GM12891 (cell line): ENCODE measurements around the gene EXOC4.

Source experiments
- POLR2AphosphoS5 ChIP-seq: IDR thresholded peaks from 2 replicates; pipeline ENCODE4 v1.6.1; 2011; ENCODE audit warnings: low read depth, low read length, control low read depth
- TAF1 ChIP-seq: IDR thresholded peaks from 2 replicates; pipeline ENCODE4 v1.6.1; 2011; ENCODE audit warnings: low read depth, low read length, control low read depth

- TF ChIP-seq POLR2AphosphoS5 (no peak), TAF1 (no peak)
Observed at GRCh38 chr7:133511252-133511651, 258.4 kb downstream of the EXOC4 start.
